Sigmoid colon (tissue), 7 donors: ENCODE results near the gene SEC24D. TPM values are rescaled to one million over a fixed set of nuclear protein-coding genes. Genes with fewer than 3 reads are reported as not detected.
A peak's percentile ranks its signal among the peaks of the same experiment; 100 is the strongest.
"Not testable (repeated sequence)": the region's sequence is repeated elsewhere in the genome, so short reads cannot be mapped to it uniquely, and the experiment has no call there.

Experiments used
- DNase-seq: peaks from one replicate; pipeline ENCODE4 v3.0.0-alpha.2; 2019
- H3K27ac ChIP-seq, 4 donors: fragments of 200-600 bp; sonication (generic); one replicate each; pipeline ENCODE4 v1.5.1; 2016 to 2019; ENCODE audit warnings: mild to moderate bottlenecking in 1 of 4
- H3K27me3 ChIP-seq, 3 donors: fragments of 200-600 bp; sonication (generic); one replicate each; pipeline ENCODE4 v1.5.1; 2019; ENCODE audit warnings: mild to moderate bottlenecking in 1 of 3
- H3K36me3 ChIP-seq, 4 donors: fragments of 200-600 bp; sonication (generic); one replicate each; pipeline ENCODE4 v1.5.1; 2016 to 2019
- H3K4me1 ChIP-seq, 4 donors: fragments of 200-600 bp; sonication (generic); one replicate each; pipeline ENCODE4 v1.5.1; 2017 to 2019
- H3K4me3 ChIP-seq, 4 donors: fragments of 200-600 bp; sonication (generic); one replicate each; pipeline ENCODE4 v1.5.1; 2017 to 2019; ENCODE audit warnings: mild to moderate bottlenecking in 2 of 4, moderate library complexity in 1 of 4
- H3K9me3 ChIP-seq, 4 donors: fragments of 200-600 bp in 3 of 4; sonication (generic) in 3 of 4; one replicate each; pipeline versions ENCODE4 v1.5.1 to v1.6.1; 2013 to 2019
- EP300 ChIP-seq, 4 donors: sonication (generic); formaldehyde crosslinking; IDR thresholded peaks; one replicate each; pipeline ENCODE4 v1.6.1; 2017; ENCODE audit warnings: antibody characterized with exemption in 4 of 4
- POLR2A ChIP-seq, 2 donors: fragments of 450-650 bp; IDR thresholded peaks; one replicate each; pipeline ENCODE4 v1.6.1; 2016; ENCODE audit warnings: antibody characterized with exemption in 2 of 2, mild to moderate bottlenecking in 2 of 2, moderate library complexity in 2 of 2
- POLR2AphosphoS5 ChIP-seq, 4 donors: sonication (generic); formaldehyde crosslinking; IDR thresholded peaks; one replicate each; pipeline ENCODE4 v1.6.1; 2017; ENCODE audit warnings: antibody characterized with exemption in 4 of 4
- WGBS, 2 donors: extraction: QIAGEN DNeasy Blood & Tissue Kit; methylation state at CpG; one replicate each; pipeline ENCODE4 v1.1.7; 2013; 5-methylcytosine and 5-hydroxymethylcytosine counted together
- intact Hi-C: fragments of 100-400 bp; cut with DNase I; formaldehyde crosslinking; loops from one replicate; pipeline ENCODE4 v1.15.1; 2023
- polyA plus RNA-seq, 3 donors: library from polyadenylated mRNA; stranded (reverse); fragments of 200-250 nt; gene quantifications; one replicate each; pipeline ENCODE4 v1.2.3, GENCODE V29; 2013
- total RNA-seq, 4 donors: library from RNA; depleted of rRNA; stranded (reverse); fragments of >200 nt; gene quantifications; one replicate each; pipeline ENCODE4 v1.1.0, GENCODE V29; 2016
- TF ChIP-seq, protein P1 (sequence below), 4 experiments: fragments of 450-650 bp in 3 of 4; fragments of 200-600 bp in 1 of 4; IDR thresholded peaks; one replicate each; pipeline ENCODE4 v1.5.1; 2016 to 2019; ENCODE audit warnings: antibody characterized with exemption in 4 of 4, mild to moderate bottlenecking in 3 of 4, moderate library complexity in 2 of 4
- donor health status: healthy with polysubstance abuse.
- donor health status: Bipolar disorder and iron deficiency.
- donor health status: healthy.

SEC24D gene
- total and polyA plus RNA-seq, 7 donors = 18.6 to 42.4 (median 27.6) TPM

DNA sequence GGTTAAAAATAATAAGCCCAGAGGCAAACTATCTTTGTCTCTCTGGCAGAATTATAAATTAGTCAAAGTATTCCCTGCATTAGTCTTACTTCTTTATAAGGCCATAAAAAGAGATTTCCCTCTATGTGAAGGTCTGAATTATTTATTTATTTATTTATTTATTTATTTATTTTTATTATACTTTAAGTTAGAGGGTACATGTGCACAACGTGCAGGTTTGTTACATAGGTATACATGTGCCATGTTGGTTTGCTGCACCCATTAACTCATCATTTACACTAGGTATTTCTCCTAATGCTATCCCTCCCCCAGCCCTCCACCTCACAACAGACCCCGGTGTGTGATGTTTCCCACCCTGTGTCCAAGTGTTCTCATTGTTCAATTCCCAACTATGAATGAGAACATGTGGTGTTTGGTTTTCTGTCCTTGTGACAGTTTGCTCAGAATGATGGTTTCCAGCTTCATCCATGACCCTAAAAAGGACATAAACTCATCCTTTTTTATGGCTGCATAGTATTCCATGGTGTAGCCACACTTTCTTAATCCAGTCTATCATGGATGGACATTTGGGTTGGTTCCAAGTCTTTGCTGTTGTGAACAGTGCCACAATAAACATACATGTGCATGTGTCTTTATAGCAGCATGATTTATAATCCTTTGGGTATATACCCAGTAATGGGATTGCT lies 58.8 kb downstream of the SEC24D start:
- peak overlapping the region in 3 of 4 donors; percentile 36 to 87 (median 54) for H3K27ac ChIP-seq
- H3K9me3 ChIP-seq, H3K36me3 ChIP-seq, DNase-seq, H3K27me3 ChIP-seq, H3K4me3 ChIP-seq, intact Hi-C loops: not testable (repeated sequence)
- peaks cover 0 to 32% (median 20%) of the 10 kb centered on the region in 4 donors for H3K4me1 ChIP-seq
- 79 to 94% methylated on average over 2 of the region's 2 CpGs for WGBS, 2 donors

DNA sequence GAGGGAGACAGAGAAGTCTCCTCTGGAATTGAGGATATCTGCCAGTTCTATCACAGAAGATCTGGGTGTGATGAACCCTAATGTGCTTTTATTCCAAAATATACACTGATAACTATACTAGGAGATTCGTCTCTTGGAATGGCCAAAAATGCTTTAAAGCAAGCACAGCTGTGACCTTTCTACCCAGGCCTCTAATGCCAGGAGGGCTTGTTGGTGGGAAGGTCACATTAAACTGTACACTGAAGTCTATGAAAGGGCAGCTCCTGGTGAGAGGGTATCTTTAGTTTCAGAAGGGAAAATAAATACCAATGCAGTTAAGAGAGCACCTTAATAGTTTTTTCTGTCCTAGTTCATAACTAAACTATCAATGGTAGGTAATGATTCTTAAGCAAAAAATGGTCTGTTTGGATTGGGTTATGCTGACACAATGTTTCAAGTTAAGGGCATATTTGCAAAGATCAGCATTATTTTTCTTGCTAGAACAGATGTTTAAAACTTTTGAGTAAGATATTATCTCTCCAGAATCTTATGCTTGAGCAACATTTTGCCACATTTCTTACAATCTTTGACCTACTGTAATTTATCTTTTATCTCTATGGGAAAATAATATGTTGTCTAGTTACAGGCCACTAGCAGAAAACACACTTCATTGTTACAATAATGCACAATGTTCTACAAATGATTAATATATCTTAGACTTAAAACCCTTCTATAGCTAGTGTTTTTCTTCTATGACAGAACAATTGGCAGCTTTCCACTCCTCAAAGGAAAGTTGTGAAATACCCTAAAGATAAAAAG lies 59.6 kb downstream of the SEC24D start:
- Histone ChIP-seq H3K27me3 (no peaks in the 10 kb centered on the region), H3K27ac (peak overlapping the region; percentile 36 to 87 (median 58)), H3K4me1 (peaks cover 0 to 39% (median 25%) of the 10 kb centered on the region in 4 donors), H3K36me3 (no peaks in the 10 kb centered on the region), H3K4me3 (no peak overlapping the region), H3K9me3 (no peaks in the 10 kb centered on the region)
- WGBS, 2 donors = 81 to 83% methylated on average over 1 of the region's 1 CpG
- DNase-seq = no peak
- intact Hi-C loops = no loop called here
- TF ChIP-seq EP300 (IDR thresholded peaks at IDR 0.05) (no peak), POLR2AphosphoS5 (IDR thresholded peaks at IDR 0.05) (no peak), POLR2A (IDR thresholded peaks at IDR 0.05) (no peak)
- TF ChIP-seq, protein P1, sequence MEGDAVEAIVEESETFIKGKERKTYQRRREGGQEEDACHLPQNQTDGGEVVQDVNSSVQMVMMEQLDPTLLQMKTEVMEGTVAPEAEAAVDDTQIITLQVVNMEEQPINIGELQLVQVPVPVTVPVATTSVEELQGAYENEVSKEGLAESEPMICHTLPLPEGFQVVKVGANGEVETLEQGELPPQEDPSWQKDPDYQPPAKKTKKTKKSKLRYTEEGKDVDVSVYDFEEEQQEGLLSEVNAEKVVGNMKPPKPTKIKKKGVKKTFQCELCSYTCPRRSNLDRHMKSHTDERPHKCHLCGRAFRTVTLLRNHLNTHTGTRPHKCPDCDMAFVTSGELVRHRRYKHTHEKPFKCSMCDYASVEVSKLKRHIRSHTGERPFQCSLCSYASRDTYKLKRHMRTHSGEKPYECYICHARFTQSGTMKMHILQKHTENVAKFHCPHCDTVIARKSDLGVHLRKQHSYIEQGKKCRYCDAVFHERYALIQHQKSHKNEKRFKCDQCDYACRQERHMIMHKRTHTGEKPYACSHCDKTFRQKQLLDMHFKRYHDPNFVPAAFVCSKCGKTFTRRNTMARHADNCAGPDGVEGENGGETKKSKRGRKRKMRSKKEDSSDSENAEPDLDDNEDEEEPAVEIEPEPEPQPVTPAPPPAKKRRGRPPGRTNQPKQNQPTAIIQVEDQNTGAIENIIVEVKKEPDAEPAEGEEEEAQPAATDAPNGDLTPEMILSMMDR (IDR thresholded peaks at IDR 0.05) = no peak

DNA sequence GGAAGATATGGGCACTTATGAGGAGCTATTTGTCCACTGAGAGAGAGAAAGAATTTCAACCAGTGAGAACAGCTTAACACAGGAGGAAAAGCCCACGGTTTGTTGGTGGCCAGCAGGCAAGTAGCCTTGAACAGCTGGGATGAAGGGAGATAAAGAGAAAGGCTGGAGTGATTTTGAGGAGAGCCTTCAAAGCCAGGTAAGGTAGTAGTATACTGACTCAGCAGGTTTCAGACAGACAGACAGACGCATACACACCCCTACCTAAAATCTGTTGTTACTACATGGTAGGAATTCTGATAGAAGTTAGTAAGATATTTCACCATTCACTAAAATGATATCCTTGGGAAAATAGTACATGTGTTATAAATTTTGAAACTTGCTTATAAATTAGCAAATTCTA lies 60.5 kb downstream of the SEC24D start:
- 95% methylated on average over 2 of the region's 2 CpGs for WGBS, 2 donors
- Histone ChIP-seq H3K27me3 (no peaks in the 10 kb centered on the region), H3K9me3 (no peaks in the 10 kb centered on the region), H3K36me3 (no peaks in the 10 kb centered on the region), H3K27ac (peak overlapping the region; percentile 36 to 87 (median 48)), H3K4me1 (peaks cover 0 to 49% (median 33%) of the 10 kb centered on the region in 4 donors), H3K4me3 (no peak overlapping the region)
- no peak for DNase-seq
- no peak for TF ChIP-seq EP300 (IDR thresholded peaks at IDR 0.05)
- TF ChIP-seq POLR2AphosphoS5 (IDR thresholded peaks at IDR 0.05) = no peak
- no peak for TF ChIP-seq POLR2A (IDR thresholded peaks at IDR 0.05)
- TF ChIP-seq, protein P1 (IDR thresholded peaks at IDR 0.05) = no peak
- intact Hi-C loops = no loop called here

DNA sequence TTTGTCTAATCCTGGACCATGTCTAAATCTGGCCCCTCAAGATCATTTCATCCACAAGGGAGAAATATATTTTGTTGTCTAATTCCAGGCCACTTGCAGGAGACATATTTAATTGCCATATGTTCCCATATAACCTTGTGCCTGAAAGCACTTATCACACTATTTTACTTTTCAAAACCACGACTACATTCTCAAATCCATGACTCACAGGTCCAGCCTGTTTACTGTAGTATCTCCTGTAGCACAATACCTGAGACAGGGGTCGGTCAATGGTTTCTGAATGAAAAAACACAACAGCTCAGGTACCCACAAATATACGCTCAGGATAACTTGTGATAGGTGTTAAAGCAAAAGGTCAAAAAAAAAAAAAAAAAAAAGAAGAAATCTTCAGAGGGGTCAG lies 60.9 kb downstream of the SEC24D start:
- H3K27me3 ChIP-seq = no peaks in the 10 kb centered on the region
- intact Hi-C loops = loop anchor here (5.0 kb wide), 1 partner anchor 62 kb away; the partner anchor contains the start of gene SEC24D
- H3K27ac ChIP-seq = peak overlapping the region; percentile 43 to 88 (median 70)
- WGBS, 2 donors = 87 to 92% methylated on average over 3 of the region's 3 CpGs
- peaks cover 0 to 53% (median 37%) of the 10 kb centered on the region in 4 donors for H3K4me1 ChIP-seq
- TF ChIP-seq, protein P1 (IDR thresholded peaks at IDR 0.05) = no peak
- TF ChIP-seq POLR2AphosphoS5 (IDR thresholded peaks at IDR 0.05) (no peak), POLR2A (IDR thresholded peaks at IDR 0.05) (no peak), EP300 (IDR thresholded peaks at IDR 0.05) (no peak)
- H3K36me3 ChIP-seq = no peaks in the 10 kb centered on the region
- H3K9me3 ChIP-seq = no peaks in the 10 kb centered on the region
- no peak overlapping the region for H3K4me3 ChIP-seq
- no peak for DNase-seq

DNA sequence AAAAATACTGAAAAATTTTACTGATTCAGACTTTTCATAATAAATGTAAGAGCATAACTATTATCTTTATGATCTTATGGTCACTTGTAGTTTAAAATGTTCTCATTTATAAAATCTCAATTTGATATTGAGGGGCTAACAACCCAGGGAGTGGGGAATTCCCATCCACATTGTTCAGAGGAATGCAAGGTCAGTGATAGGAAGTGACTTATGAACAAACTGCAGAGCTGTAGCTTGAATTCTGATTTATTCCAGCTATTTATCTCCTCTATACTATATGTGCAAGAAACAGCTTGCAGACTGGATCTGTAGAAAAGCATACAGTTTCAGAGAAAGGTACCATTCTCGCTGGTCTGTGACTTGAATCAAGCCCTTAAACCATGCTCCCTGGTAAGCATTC lies 61.6 kb downstream of the SEC24D start:
- intact Hi-C loops = loop anchor here (5.0 kb wide), 1 partner anchor 63 kb away; the partner anchor contains the start of gene SEC24D
- H3K27ac ChIP-seq = peak overlapping the region; percentile 27 to 88 (median 65)
- 92 to 93% methylated on average over 1 of the region's 1 CpG for WGBS, 2 donors

More for the DNA sequence above, 61.6 kb downstream of the SEC24D start:
- no peaks in the 10 kb centered on the region for H3K9me3 ChIP-seq
- no peaks in the 10 kb centered on the region for H3K36me3 ChIP-seq
- no peak for DNase-seq
- peaks cover 0 to 60% (median 44%) of the 10 kb centered on the region in 4 donors for H3K4me1 ChIP-seq
- H3K4me3 ChIP-seq = no peak overlapping the region
- TF ChIP-seq EP300 (IDR thresholded peaks at IDR 0.05) (no peak), POLR2A (IDR thresholded peaks at IDR 0.05) (no peak), POLR2AphosphoS5 (IDR thresholded peaks at IDR 0.05) (no peak)
- TF ChIP-seq, protein P1 (IDR thresholded peaks at IDR 0.05) = no peak
- H3K27me3 ChIP-seq = no peaks in the 10 kb centered on the region
